Left cardiac atrium (tissue), 4 donors: ENCODE measurements around the gene PIMREG. TPM values are rescaled to one million over a fixed set of nuclear protein-coding genes. Genes with fewer than 3 reads are reported as not detected.
A peak's percentile ranks its signal among the peaks of the same experiment; 100 is the strongest.

Experiments used
- ATAC-seq, 2 donors: fragments of 200-7000 bp; cut with Tn5 transposase; one replicate each; pipeline ENCODE4 v1.9.1; 2020; ENCODE audit warnings: mild to moderate bottlenecking in 2 of 2, moderate library complexity in 2 of 2
- DNase-seq: peaks from one replicate; pipeline ENCODE4 v3.0.0-alpha.2; 2020
- intact Hi-C, 2 donors: fragments of 100-400 bp; cut with DNase I; formaldehyde crosslinking; loops; one replicate each; pipeline versions ENCODE4 v1.14.1 to v1.15.1; 2022 to 2023
- total RNA-seq, 2 donors: library from RNA; stranded (reverse); fragmentation: NEBNext Ultra II Directional; extraction: Animal tissue kit (Norgen Biotek cat#: 25700); gene quantifications; one replicate each; pipeline ENCODE4 v1.2.1, GENCODE V29; 2021
- donor health status: DM: no; HTN: yes; CAD: no.
- donor health status: DM: no; HTN: yes; CAD: no; lungs with severe emphysema.
- donor health status: DM: yes; HTN: yes; CAD: no.
- donor health status: Dilated cardiomyopathy.

PIMREG gene
- total RNA-seq, 2 donors from 2014 or later, result 0.29 TPM; not detected in 1

DNA sequence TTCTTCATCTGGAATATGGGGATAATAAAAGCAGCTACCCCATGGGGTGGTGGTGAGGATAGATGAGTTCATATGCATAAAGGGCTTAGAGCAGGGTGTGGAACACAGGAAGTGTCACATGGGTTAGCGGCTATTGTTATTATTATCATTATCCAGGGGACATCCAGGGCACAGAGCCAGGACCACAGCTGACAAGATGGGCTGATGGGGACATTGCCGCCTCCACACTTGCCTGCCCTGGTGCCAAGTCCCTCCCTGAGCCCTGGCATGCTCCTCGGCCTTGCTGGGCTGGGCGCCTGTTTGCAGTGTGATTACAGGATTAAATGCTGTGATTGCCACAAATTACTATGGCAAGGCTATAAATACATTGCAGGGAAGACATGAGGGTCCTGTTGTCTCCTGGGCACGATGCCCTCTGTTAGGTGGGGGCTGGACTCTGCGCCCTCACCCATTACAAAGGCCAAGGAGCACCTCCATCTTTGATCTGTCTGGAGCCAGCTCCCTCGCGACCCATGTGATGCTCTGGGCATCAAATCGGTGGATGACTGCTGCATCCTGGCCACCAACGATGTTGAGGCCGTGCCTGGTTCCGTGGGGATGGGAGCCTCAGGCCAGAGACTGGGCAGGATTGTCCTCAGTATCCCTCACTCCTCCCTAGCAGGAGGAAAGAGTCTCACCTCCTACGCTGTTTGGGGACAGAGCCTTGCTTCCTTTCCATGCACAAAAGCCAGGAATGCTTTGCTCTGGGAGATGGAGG lies 43.2 kb downstream of the PIMREG start:
- intact Hi-C loops, result no loop called here
- DNase-seq (peak; percentile 56), ATAC-seq (peak in 1 of 2 donors; percentile 71)

DNA sequence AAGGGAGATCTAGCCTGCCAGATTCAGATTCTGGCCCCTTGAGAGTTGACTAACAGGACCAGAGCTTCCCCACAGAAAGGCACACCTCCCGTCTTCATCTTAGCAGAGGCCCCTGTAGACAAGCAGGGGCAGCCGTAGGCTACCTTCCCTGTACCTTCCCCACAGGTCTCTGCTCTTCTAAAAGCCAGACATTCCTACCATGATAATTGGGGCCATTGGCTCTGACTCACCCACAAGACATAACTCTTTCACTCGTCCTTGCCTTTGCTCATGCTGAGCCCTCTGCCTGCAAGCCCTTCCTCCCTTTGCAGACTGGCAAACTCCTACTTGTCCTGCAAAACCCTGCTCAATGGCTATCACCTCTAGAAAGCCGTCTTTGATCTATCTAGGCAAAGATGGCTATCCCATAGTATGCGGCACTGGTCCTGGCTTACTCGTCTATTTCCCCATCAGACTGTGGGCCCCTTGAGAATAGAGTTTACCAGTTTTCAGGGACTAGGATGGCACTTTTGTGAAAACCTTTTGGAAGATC lies 43.8 kb downstream of the PIMREG start:
- no peak for DNase-seq
- ATAC-seq, result no peak
- intact Hi-C loops, result no loop called here

DNA sequence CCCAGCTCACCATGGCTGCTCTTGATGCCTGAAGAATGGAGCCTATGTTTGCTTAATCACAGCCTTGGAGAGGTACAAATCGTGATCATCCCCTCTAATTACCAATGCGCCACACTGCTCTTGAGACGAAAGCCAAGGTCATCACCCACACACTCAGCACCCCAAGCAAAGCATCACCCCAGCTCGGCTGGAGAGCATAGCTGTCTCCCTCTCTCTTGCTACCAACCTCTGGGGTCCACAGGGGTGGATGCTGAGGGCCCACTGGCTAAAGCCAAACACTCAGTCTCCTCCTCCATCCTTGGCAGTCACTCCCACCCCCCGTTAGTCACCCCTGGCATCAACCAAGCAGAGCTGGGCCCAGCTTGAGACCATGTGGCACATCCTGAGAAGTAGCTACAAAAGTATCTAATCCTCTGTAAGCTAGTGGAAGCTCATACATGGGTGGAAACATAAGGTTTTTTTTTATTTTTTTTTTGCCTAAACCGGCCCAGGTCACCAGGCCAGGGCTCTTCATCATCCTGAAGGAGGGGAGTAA lies 44.8 kb downstream of the PIMREG start:
- intact Hi-C loops, result no loop called here
- ATAC-seq (no peak), DNase-seq (no peak)

- intact Hi-C loops, result no loop called here
- ATAC-seq (no peak), DNase-seq (no peak)
Measured at GRCh38 chr17:6491071-6491700, 46.9 kb downstream of the PIMREG start.

- DNase-seq, result no peak
Measured at GRCh38 chr17:6492892-6493674, 48.8 kb downstream of the PIMREG start.

GRCh38 chr17:6494239-6494941 lies 50.1 kb downstream of the PIMREG start:
- ATAC-seq (peak in 1 of 2 donors; percentile 69), DNase-seq (no peak)
- intact Hi-C loops, result no loop called here

More at GRCh38 chr17:6492892-6493674, 48.8 kb downstream of the PIMREG start:
- intact Hi-C loops, result no loop called here
- ATAC-seq, result no peak

GRCh38 chr17:6495450-6496115 lies 51.3 kb downstream of the PIMREG start:
- ATAC-seq (no peak), DNase-seq (no peak)
- intact Hi-C loops, result no loop called here

- ATAC-seq (peak; percentile 34 to 77), DNase-seq (no peak)
- intact Hi-C loops, result no loop called here
Measured at GRCh38 chr17:6496116-6496481, 51.8 kb downstream of the PIMREG start.

GRCh38 chr17:6496640-6497441 lies 52.6 kb downstream of the PIMREG start:
- no peak for DNase-seq
- intact Hi-C loops, result no loop called here
- peak in 1 of 2 donors; percentile 46 for ATAC-seq

- intact Hi-C loops, result no loop called here
- DNase-seq (no peak), ATAC-seq (no peak)
Measured at GRCh38 chr17:6497496-6498221, 53.4 kb downstream of the PIMREG start.

DNA sequence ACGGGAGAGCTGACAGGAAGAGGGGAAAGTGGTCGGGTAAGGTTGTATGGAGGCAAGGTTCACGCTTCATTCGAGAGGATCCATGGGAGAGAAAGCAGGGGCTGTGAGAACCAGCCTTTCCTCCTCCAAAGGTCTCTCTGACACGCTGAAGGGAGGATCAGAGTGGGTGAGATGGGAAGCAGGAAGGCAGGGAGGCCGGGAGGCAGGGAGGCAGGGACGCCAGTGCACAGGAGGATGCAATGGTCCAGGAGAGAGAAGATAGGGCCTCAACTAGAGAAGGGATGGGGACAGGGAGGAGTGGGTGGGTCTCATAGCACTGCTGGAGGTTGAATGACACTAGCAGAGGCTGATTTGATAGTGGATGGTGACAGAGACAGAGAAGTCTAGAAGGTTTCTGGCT lies 54.1 kb downstream of the PIMREG start:
- intact Hi-C loops, result no loop called here
- ATAC-seq, result no peak
- no peak for DNase-seq

- intact Hi-C loops, result no loop called here
- ATAC-seq, result no peak
- no peak for DNase-seq
Measured at GRCh38 chr17:6498901-6499540, 54.8 kb downstream of the PIMREG start.

Other genes starting within 250 kb of the PIMREG start
- not detected for gene AIPL1, start 9.3 kb upstream of the PIMREG start, total RNA-seq
- 1 to 10 TPM; 3.1 to 3.4 TPM for gene PITPNM3, start 112.1 kb downstream of the PIMREG start, total RNA-seq
- gene KIAA0753, start 196.3 kb downstream of the PIMREG start, total RNA-seq, result 1 to 10 TPM; 4.7 to 6.3 TPM
- 10 to 100 TPM; 50.5 to 58.2 TPM for gene TXNDC17, start 196.6 kb downstream of the PIMREG start, total RNA-seq
- gene MED31, start 207.2 kb downstream of the PIMREG start, total RNA-seq, result 10 to 100 TPM; 14.7 to 15.6 TPM
- gene C17orf100, start 207.3 kb downstream of the PIMREG start, total RNA-seq, result under 1 TPM; 0.59 to 0.63 TPM